ENCODE measurements around the gene CHKA. TPM values are rescaled to one million over a fixed set of nuclear protein-coding genes. Genes with fewer than 3 reads are reported as not detected.

The CHKA gene
- total and polyA plus RNA-seq, 9 of the 15 experiments (the other 6 are each of a cell fraction or from before 2014, with no cell fraction given): 3.6 to 37.0 (median 30.2) TPM

DNA sequence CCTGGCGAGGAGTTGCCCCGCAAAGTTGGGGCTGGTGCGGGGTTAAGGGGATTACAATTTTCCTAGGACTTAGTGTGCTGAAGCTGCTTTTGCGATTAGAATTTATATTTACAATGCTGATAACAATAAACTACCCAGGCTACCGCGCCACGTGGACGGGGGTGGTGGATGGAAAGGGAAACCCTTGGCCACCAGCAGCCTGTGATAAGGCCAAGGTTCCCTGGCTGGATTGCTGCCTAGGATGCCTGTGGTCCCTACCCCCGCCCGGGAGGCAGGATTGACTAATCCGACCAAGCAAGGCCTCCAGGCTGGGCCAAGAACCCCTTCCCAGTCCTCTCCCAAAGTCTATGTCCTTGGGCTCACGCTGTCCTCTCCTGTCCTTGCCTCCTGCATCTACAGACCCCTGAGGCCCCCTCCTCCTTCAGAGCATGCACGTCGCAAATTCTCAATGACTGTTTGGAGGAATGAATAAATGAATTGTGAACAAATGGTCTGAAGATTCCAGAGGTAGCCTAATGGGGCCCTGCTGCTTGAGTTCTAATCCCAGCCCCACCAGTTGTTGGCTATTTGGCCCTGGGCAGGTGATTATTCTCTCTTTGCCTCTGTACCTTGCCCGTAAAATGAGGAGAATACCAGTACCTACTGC is 7.6 kb upstream of the CHKA start (continued):
- TF ChIP-seq CEBPB (tag; IDR thresholded peaks at IDR 0.05) (peak; percentile 50; the same call in 1 of the 2 replicates), ZKSCAN3 (CRISPR knock-in tag; IDR thresholded peaks at IDR 0.05) (no peak), ZNF75A (CRISPR knock-in tag; IDR thresholded peaks at IDR 0.05) (no peak), RAD51 (IDR thresholded peaks at IDR 0.05; ENCODE audit: borderline replicate concordance, low read depth) (no peak), ZNF717 (CRISPR knock-in tag; IDR thresholded peaks at IDR 0.05) (no peak), MYC (IDR thresholded peaks at IDR 0.05; ENCODE audit: low read depth, low read length) (peak; percentile 86), MYC (CRISPR knock-in tag; IDR thresholded peaks at IDR 0.05; ENCODE audit: borderline replicate concordance, low read depth) (no peak), NBN (IDR thresholded peaks at IDR 0.05; ENCODE audit: low read depth) (no peak), SMARCE1 (IDR thresholded peaks at IDR 0.05) (no peak; the same call in none of the 2 replicates), GATAD2B (IDR thresholded peaks at IDR 0.05; ENCODE audit: borderline replicate concordance) (no peak), FOS (IDR thresholded peaks at IDR 0.05; ENCODE audit: extremely low read depth, insufficient read length) (no peak), ZNF408 (CRISPR knock-in tag; IDR thresholded peaks at IDR 0.05; ENCODE audit: low read depth) (no peak), NEUROD1 (IDR thresholded peaks at IDR 0.05; ENCODE audit: borderline replicate concordance, low read depth, low read length, partially characterized antibody) (no peak)
- TF ChIP-seq, protein P1, sequence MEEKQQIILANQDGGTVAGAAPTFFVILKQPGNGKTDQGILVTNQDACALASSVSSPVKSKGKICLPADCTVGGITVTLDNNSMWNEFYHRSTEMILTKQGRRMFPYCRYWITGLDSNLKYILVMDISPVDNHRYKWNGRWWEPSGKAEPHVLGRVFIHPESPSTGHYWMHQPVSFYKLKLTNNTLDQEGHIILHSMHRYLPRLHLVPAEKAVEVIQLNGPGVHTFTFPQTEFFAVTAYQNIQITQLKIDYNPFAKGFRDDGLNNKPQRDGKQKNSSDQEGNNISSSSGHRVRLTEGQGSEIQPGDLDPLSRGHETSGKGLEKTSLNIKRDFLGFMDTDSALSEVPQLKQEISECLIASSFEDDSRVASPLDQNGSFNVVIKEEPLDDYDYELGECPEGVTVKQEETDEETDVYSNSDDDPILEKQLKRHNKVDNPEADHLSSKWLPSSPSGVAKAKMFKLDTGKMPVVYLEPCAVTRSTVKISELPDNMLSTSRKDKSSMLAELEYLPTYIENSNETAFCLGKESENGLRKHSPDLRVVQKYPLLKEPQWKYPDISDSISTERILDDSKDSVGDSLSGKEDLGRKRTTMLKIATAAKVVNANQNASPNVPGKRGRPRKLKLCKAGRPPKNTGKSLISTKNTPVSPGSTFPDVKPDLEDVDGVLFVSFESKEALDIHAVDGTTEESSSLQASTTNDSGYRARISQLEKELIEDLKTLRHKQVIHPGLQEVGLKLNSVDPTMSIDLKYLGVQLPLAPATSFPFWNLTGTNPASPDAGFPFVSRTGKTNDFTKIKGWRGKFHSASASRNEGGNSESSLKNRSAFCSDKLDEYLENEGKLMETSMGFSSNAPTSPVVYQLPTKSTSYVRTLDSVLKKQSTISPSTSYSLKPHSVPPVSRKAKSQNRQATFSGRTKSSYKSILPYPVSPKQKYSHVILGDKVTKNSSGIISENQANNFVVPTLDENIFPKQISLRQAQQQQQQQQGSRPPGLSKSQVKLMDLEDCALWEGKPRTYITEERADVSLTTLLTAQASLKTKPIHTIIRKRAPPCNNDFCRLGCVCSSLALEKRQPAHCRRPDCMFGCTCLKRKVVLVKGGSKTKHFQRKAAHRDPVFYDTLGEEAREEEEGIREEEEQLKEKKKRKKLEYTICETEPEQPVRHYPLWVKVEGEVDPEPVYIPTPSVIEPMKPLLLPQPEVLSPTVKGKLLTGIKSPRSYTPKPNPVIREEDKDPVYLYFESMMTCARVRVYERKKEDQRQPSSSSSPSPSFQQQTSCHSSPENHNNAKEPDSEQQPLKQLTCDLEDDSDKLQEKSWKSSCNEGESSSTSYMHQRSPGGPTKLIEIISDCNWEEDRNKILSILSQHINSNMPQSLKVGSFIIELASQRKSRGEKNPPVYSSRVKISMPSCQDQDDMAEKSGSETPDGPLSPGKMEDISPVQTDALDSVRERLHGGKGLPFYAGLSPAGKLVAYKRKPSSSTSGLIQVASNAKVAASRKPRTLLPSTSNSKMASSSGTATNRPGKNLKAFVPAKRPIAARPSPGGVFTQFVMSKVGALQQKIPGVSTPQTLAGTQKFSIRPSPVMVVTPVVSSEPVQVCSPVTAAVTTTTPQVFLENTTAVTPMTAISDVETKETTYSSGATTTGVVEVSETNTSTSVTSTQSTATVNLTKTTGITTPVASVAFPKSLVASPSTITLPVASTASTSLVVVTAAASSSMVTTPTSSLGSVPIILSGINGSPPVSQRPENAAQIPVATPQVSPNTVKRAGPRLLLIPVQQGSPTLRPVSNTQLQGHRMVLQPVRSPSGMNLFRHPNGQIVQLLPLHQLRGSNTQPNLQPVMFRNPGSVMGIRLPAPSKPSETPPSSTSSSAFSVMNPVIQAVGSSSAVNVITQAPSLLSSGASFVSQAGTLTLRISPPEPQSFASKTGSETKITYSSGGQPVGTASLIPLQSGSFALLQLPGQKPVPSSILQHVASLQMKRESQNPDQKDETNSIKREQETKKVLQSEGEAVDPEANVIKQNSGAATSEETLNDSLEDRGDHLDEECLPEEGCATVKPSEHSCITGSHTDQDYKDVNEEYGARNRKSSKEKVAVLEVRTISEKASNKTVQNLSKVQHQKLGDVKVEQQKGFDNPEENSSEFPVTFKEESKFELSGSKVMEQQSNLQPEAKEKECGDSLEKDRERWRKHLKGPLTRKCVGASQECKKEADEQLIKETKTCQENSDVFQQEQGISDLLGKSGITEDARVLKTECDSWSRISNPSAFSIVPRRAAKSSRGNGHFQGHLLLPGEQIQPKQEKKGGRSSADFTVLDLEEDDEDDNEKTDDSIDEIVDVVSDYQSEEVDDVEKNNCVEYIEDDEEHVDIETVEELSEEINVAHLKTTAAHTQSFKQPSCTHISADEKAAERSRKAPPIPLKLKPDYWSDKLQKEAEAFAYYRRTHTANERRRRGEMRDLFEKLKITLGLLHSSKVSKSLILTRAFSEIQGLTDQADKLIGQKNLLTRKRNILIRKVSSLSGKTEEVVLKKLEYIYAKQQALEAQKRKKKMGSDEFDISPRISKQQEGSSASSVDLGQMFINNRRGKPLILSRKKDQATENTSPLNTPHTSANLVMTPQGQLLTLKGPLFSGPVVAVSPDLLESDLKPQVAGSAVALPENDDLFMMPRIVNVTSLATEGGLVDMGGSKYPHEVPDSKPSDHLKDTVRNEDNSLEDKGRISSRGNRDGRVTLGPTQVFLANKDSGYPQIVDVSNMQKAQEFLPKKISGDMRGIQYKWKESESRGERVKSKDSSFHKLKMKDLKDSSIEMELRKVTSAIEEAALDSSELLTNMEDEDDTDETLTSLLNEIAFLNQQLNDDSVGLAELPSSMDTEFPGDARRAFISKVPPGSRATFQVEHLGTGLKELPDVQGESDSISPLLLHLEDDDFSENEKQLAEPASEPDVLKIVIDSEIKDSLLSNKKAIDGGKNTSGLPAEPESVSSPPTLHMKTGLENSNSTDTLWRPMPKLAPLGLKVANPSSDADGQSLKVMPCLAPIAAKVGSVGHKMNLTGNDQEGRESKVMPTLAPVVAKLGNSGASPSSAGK (IDR thresholded peaks at IDR 0.05): peak; percentile 42
- TF ChIP-seq, protein P2, sequence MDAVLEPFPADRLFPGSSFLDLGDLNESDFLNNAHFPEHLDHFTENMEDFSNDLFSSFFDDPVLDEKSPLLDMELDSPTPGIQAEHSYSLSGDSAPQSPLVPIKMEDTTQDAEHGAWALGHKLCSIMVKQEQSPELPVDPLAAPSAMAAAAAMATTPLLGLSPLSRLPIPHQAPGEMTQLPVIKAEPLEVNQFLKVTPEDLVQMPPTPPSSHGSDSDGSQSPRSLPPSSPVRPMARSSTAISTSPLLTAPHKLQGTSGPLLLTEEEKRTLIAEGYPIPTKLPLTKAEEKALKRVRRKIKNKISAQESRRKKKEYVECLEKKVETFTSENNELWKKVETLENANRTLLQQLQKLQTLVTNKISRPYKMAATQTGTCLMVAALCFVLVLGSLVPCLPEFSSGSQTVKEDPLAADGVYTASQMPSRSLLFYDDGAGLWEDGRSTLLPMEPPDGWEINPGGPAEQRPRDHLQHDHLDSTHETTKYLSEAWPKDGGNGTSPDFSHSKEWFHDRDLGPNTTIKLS (IDR thresholded peaks at IDR 0.05; ENCODE audit: borderline replicate concordance, low read depth): peak; percentile 58; the same call in 1 of the 2 replicates
- TF ChIP-seq, protein P3, sequence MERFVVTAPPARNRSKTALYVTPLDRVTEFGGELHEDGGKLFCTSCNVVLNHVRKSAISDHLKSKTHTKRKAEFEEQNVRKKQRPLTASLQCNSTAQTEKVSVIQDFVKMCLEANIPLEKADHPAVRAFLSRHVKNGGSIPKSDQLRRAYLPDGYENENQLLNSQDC (CRISPR knock-in tag; IDR thresholded peaks at IDR 0.05): no peak
